ENCODE data around the gene NIBAN1. TPM values are rescaled to one million over a fixed set of nuclear protein-coding genes. Genes with fewer than 3 reads are reported as not detected.

NIBAN1 gene
- total and polyA plus RNA-seq, 2 donors (not counting 3 experiments of a cell fraction or from before 2014, with no cell fraction given): 0.23 to 2.8 TPM

DNA sequence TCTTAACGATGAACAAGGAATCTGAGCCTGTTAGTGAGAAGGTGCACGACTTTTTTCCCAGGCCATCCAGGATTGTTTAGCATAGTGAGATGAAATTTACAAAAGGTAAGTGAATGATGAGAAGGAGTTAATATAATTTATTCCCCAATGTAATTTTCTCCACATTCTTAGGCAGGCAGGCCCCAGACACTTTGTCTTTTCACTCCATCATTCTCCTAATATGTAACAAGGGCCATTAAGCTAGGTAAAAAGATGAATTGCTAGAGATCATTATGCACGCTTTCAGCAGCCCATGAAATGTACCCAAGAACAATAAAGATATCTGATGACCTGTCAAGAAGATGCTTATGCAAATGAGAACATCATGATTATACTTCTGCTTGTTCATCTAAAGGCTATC, 24.1 kb downstream of the NIBAN1 start:
- intact Hi-C loops (cut with micrococcal nuclease): no loop called here

More for the DNA sequence above, 24.1 kb downstream of the NIBAN1 start:
- H3K79me2 ChIP-seq (ENCODE audit: control insufficient read depth, insufficient read depth, low read length): no peaks in the 10 kb centered on the region
- no peak for TF ChIP-seq GATA2 (IDR thresholded peaks at IDR 0.05; ENCODE audit: insufficient read depth, insufficient read length, low read depth, low read length)
- no peak for TF ChIP-seq EZH2 (IDR thresholded peaks at IDR 0.05; ENCODE audit: borderline replicate concordance, low read depth, low read length, severe bottlenecking)
- TF ChIP-seq POLR2AphosphoS5 (IDR thresholded peaks at IDR 0.05; ENCODE audit: insufficient read depth, low read depth, low read length): no peak
- no peak for TF ChIP-seq JUN (IDR thresholded peaks at IDR 0.05; ENCODE audit: borderline replicate concordance, insufficient read depth, insufficient read length, low read depth)
- TF ChIP-seq FOS (IDR thresholded peaks at IDR 0.05; ENCODE audit: borderline replicate concordance, insufficient read depth, low read length): no peak
- no peak for TF ChIP-seq POLR2A (IDR thresholded peaks at IDR 0.05; ENCODE audit: low read depth, low read length)
- TF ChIP-seq, protein P1, sequence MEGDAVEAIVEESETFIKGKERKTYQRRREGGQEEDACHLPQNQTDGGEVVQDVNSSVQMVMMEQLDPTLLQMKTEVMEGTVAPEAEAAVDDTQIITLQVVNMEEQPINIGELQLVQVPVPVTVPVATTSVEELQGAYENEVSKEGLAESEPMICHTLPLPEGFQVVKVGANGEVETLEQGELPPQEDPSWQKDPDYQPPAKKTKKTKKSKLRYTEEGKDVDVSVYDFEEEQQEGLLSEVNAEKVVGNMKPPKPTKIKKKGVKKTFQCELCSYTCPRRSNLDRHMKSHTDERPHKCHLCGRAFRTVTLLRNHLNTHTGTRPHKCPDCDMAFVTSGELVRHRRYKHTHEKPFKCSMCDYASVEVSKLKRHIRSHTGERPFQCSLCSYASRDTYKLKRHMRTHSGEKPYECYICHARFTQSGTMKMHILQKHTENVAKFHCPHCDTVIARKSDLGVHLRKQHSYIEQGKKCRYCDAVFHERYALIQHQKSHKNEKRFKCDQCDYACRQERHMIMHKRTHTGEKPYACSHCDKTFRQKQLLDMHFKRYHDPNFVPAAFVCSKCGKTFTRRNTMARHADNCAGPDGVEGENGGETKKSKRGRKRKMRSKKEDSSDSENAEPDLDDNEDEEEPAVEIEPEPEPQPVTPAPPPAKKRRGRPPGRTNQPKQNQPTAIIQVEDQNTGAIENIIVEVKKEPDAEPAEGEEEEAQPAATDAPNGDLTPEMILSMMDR (IDR thresholded peaks at IDR 0.05; ENCODE audit: extremely low read depth in 1 of 2, insufficient read depth in 1 of 2, low read depth in 1 of 2, low read length in 2 of 2): no peak
- TF ChIP-seq, protein P2, sequence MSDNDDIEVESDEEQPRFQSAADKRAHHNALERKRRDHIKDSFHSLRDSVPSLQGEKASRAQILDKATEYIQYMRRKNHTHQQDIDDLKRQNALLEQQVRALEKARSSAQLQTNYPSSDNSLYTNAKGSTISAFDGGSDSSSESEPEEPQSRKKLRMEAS (IDR thresholded peaks at IDR 0.05; ENCODE audit: insufficient read depth, insufficient read length): no peak
- no peak for TF ChIP-seq MYC (IDR thresholded peaks at IDR 0.05; ENCODE audit: low read depth, low read length)
- H3K4me1 ChIP-seq (ENCODE audit: control insufficient read depth, extremely low read depth, insufficient read depth, low read length): peaks cover 12% of the 10 kb centered on the region
- no peak overlapping the region for H3K27ac ChIP-seq (ENCODE audit: insufficient read depth, low read depth, low read length)
- H3K9me3 ChIP-seq (replicated peaks; ENCODE audit: control insufficient read depth, insufficient read depth, low read length): no peaks in the 10 kb centered on the region
- dilution Hi-C loops (cut with MboI; ENCODE audit: extremely low pct_ligation_motif_present, low sequenced_read_pairs): no loop called here
- no peak overlapping the region for H3K9ac ChIP-seq (replicated peaks; ENCODE audit: extremely low read depth, insufficient read depth, low read length)
- ChIA-PET CTCF (interaction anchor here (0.9 kb wide), 1 partner anchor 12 kb away, joined by 3 read pairs; no protein-coding TSS in a partner anchor), POLR2A (no interaction called here)
- H3K27me3 ChIP-seq (ENCODE audit: control insufficient read depth in 2 of 2, insufficient read depth in 2 of 2, low read length in 2 of 2): no peaks in the 10 kb centered on the region
- DNase-seq (ENCODE audit: low read depth, low spot score) (no peak), FAIRE-seq (no peak)
- H3K4me3 ChIP-seq (replicated peaks in 1 of 3; ENCODE audit: insufficient read depth in 1 of 3, low read depth in 1 of 3, low read length in 3 of 3): no peak overlapping the region
- no peak overlapping the region for H3K4me2 ChIP-seq (ENCODE audit: insufficient read depth, low read length)
- no peaks in the 10 kb centered on the region for H3K36me3 ChIP-seq (ENCODE audit: control insufficient read depth in 2 of 2, extremely low read depth in 1 of 2, insufficient read depth in 2 of 2, low read length in 2 of 2)
- no peak overlapping the region for H2AFZ ChIP-seq (ENCODE audit: low read depth, low read length)
- BruUV-seq (replicated peaks): no TSS peak
- H4K20me1 ChIP-seq (replicated peaks; ENCODE audit: control insufficient read depth, extremely low read depth, insufficient read depth, low read length): no peaks in the 10 kb centered on the region
- no peaks in the 10 kb centered on the region for H3K9me1 ChIP-seq (replicated peaks; ENCODE audit: control insufficient read depth, extremely low read depth, insufficient read depth, low read length)

Measured in endothelial cell of umbilical vein (primary cell).